ENCODE data around the gene CPN1.
"Not testable (repeated sequence)": the region's sequence is repeated elsewhere in the genome, so short reads cannot be mapped to it uniquely, and the experiment has no call there.

Gene CPN1

DNA sequence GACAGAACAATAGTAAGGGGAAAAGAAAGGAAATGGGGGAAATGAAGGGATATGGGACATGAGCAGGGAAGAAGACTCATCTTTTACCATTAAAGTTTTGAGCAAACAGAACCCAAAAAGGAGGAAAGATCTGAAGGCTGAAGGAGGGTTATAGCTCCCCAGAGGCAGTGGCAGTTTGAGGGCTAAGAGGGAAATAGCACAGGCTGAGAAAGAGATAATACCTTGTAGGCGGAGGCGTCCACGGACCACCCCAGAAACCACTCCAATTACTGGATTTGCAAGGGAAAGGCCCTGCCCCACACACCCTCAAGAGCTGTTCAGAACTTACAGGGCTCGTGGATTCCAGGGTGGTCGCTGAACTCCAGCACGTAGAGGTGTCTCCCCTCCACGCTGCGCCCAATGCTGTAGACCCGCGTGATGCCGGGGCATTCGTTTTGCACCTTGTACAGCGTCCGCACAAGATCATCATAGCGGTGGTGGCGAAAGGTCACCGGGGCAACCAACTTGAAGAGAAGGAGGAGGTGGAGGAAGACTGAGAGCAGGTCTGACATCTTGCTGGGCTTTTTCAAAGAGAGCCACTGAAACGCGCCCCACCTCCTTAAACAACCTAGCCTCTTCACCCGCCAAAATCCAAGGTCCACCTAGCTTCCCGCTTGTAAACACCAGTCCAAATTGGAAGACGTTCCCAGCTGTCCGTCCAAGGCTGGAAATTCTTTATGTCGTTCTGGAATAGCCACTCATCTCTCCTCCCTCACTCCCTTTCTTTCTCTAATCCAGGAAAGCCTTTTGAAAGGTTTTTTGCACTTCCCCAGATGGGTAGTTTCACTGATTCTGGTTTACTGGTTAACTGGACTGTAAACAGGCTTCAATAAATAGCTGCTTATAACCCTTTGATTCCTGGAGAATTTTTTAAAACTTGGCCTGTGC lies at the start of gene CPN1:
Gene CPN1 (minus strand): TSS at position 795 of the 927 bp plus-strand sequence. CDS start 244 bp downstream, at position 551.
- no peak for DNase-seq (ENCODE audit: low spot score)

DNA sequence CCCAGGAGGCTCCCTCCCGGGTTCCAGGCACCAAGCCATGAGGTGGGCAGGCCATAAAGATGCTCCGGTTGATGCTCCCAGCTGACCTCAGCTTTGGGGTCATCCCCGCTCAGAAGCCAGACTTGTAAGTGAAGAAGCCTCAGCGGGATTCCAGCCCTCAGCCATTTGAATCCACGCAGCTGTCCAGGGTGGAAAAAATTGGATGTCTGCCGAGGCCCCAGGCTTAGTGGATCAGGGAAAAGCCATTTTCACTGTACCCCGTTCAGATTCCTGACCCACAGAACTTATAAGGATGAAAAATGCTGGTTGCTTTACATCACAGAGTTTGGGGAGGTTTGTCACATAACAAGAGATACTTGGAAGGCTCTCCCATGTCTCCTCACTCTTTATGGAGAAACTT lies 49.2 kb upstream of the CPN1 start:
- DNase-seq (ENCODE audit: low spot score): no peak

DNA sequence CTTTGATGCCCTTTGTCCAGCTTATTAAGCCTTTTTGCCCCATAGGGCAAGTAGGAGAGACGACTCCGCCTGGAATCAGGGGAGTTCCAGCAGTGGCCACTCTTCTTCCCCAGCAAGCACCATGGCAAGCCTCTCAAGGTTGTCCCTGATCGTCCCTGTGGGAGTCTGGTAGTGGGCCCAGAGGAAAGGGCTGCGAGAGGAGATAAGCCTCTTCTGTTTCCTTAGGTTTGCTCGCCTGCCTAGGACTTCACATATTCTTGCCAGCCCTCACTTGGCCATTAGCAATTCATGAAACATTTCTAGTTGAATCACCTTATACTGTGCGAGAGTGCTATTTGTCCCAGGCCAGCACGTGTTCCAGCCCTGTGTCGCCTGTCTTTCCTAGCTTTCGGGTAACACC lies 47.8 kb upstream of the CPN1 start:
- no peak for DNase-seq (ENCODE audit: low spot score)

DNA sequence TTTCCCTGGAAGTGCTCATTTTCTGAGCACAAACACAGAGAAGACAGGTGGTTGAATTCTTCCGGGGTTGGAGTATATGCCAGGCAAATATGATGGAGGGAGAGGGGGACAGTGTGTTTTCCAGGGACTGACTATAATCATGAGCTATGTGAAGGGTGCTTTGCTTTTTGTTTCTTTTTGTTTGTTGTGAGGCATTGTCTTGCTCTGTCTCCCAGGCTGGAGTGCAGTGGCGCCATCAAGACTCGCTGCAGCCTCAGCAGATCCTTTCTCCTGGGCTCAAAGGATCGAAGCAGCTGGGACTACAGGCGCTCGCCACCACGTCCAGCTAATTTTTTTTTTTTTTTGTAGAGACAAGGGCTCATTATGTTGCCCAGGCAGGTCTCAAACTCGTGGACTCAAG lies 47.3 kb upstream of the CPN1 start:
- DNase-seq (ENCODE audit: low spot score): no peak

DNA sequence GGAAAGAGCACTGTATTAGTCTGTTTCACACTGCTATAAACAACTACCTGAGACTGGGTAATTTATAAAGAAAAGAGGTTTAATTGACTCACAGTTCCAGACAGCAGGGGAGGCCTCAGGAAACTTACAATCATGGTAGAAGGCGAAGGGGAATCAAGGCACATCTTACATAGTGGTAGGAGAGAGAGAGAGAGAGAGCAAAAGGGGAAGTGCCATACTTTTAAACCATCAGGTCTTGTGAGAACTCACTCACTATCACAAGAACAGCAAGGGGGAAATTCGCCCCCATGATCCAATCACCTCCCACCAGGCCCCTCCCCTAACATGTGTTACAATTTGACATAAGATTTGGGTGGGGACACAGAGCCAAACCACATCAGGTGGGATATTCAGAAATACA lies 43.7 kb upstream of the CPN1 start:
- DNase-seq (ENCODE audit: low spot score): not testable (repeated sequence)

DNA sequence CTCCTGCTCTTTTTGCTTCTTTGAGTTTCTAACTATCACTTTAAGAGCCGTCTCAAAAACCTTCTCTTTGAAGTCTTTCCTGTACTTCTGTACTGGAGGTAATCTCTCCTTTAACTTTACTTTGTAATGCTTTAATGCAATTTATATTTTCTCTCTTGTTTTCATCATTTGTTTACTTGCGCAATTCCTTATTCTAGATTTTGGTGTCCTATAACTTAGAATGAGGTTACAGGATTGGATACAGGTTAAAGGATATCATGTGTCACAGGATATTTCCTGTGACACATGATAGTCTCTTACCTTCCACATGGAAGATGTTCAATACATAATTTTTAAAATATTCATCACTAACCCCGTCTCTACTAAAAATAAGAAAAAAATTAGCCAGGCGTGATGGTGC lies 42.4 kb upstream of the CPN1 start:
- no peak for DNase-seq (ENCODE audit: low spot score)

DNA sequence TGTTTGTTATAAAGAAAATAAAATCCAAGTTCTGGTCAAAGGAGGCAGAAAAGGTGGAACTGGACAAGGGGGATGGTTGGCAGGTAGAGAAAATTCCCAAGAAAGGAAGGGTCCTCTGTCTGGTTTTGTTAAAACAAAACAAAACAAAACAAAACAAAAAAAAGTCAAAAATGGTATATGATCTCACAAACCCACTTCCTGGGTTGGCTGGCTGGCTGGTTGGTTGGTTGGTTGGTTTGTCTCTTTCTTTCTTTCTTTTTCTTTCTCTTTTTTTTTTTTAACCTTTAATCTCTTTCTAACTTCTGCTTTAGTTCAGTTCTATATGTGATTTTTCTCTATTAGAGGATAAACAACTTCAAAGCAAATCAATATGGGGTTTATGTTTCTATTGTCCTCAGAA lies 41.1 kb upstream of the CPN1 start:
- DNase-seq (ENCODE audit: low spot score): no peak

DNA sequence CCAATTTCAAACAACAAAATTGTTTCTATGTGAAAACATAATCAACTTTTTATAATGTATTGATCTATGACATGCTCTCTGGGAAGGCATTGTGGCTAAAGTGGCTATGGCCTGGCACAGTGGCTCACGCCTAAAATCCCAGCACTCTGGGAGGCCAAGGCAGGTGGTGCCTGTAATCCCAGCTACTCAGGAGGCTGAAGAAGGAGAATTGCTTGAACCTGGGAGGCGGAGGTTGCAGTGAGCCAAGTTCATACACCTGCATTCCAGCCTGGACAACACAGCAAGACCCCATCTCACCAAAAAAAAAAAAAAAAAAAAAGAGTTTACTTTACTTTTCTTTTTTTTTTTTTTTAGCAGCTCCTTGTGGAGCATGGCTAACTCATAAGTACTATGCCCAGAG lies 38.9 kb upstream of the CPN1 start:
- DNase-seq (ENCODE audit: low spot score): no peak

DNA sequence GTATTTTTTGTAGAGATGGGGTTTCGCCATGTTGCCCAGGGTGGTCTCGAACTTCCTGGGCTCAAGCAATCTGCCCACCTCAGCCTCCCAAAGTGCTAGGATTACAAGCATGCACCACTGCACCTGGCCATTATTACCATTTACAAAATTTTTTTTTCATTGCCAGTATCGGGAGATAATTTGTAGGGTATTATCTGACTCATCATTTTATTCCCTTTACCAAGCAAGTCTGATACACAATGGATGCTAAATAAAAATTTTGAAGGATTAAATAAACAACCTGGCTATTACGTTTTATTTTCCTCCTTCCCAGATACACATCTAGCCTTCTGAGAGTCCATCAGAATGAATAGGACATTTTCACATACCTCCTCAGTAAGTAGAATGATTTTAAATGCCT lies 38.1 kb upstream of the CPN1 start:
- DNase-seq (ENCODE audit: low spot score): no peak

DNA sequence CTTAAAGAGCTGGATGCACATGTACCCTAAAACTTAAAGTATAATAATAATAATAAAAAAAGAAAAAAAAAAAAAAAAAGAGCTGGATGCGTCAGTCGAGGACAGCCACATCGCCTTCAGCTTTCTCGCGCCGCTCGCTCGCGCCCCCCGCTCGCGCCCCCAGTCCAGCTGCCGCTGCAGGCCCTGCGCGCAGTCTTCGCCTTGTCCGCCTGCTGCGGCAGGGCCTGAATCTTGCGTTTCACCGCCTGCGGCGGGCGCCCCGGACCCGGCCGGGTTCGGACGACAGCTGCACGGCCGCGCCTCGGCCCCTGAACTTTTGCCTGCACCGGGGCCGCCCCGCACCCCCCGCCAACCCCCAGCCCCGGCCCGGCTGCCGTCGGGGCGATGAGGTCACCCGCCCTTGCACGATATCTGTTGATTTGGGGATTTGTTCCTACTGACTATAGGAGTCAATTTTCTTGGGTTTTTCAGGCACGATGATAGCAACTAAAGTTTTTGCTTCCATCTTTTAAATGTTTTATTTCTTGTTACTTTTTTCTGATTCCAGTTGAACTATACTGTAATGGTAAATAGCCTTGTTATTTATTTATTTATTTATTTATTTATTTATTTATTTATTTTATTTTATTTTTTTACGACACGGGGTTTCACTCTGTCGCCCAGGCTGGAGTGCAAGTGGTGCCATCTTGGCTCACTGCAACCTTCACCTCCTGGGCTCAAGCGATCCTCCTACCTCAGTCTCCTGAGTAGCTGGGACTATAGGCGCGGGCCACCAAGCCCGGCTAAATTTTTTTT lies 33.5 kb upstream of the CPN1 start:
- DNase-seq (ENCODE audit: low spot score): no peak

DNA sequence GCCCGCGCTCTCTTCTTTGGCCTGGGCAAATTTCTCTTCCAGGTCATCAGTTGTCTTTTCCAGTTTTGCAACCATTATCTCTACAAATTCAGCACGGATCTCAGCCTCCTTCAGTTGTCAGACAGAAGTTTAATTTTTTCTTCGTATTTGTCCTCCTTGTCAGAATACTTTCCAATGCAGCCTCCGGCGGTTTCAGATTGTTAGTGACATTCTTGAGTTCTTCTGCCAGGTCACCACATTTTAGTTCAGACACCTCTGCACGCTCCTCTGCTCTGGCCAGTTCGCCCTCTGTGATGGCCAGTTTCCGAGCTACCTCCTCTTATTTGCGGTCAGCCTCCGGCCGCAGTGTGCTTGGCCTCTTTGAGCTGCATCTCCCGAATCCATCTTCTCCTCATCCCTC lies 32.8 kb upstream of the CPN1 start:
- no peak for DNase-seq (ENCODE audit: low spot score)

DNA sequence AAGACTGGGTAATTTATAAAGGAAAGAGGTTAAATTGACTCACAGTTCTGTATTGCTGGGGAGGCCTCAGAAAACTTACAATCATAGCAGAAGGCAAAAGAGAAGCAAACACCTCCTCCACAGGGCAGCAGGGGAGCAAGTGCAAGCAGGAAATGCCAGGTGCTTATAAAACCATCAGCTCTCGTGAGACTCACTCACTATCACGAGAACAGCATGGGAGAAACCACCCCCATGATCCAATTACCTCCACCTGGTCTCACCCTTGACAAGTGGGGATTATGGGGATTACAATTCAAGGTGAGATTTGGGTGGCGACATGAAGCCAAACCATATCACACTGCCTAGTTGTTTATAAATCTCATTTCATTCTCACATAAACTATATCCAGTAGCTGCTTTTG lies 28.0 kb upstream of the CPN1 start:
- DNase-seq (ENCODE audit: low spot score): no peak

DNA sequence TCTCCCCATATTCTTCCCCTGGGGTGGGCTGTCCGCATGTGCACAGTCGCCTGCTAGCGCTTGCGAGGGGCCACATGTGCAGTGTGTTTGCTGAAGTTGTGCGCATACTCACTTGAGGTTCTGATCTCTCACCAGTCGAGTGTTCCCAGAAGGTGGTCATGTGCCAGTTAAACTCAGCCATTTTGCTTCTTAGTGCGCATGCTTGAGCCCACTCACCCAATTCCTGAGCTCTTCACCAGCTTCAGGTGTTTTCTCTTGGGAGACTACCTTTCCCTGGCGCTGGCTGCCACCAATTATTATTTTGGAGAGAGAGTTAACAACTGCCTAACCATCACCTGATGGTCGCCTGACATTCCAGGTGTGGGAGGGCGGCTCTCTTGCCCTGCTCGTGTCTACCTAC lies 25.2 kb upstream of the CPN1 start:
- no peak for DNase-seq (ENCODE audit: low spot score)

DNA sequence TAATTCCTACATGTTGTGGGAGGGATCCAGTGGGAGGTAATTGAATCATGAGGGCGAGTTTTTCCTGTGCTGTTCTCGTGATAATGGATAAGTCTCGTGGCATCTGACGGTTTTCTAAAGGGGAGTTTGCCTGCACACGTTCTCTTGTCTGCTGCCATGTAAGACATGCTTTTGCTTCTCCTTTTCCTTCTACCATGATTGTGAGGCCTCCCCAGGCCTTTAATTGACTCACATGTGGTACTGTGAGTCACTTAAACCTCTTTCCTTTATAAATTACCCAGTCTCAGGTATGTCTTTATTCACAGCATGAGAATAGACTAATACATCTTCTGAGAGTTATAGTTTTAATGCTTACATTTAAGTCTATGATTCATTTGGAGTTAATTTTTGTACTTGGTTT lies 22.6 kb upstream of the CPN1 start:
- DNase-seq (ENCODE audit: low spot score): no peak

DNA sequence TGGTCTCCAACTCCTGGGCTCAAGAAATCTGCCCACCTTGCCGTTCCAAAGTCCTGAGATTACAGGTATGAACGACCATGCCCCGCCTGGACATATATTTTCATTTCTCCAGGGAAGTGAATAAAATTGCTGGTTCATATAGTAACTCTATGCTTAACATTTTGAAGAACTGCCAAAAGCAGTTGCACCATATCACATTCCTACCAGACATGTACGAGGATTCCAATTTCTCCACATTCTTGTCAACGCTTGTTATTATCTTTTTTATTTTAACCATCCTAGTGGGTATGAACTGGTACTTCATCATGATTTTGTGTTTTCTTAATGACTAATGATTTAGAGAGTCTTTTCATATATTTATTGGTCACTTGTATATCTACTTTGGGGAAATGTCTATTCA lies 21.9 kb upstream of the CPN1 start:
- no peak for DNase-seq (ENCODE audit: low spot score)

DNA sequence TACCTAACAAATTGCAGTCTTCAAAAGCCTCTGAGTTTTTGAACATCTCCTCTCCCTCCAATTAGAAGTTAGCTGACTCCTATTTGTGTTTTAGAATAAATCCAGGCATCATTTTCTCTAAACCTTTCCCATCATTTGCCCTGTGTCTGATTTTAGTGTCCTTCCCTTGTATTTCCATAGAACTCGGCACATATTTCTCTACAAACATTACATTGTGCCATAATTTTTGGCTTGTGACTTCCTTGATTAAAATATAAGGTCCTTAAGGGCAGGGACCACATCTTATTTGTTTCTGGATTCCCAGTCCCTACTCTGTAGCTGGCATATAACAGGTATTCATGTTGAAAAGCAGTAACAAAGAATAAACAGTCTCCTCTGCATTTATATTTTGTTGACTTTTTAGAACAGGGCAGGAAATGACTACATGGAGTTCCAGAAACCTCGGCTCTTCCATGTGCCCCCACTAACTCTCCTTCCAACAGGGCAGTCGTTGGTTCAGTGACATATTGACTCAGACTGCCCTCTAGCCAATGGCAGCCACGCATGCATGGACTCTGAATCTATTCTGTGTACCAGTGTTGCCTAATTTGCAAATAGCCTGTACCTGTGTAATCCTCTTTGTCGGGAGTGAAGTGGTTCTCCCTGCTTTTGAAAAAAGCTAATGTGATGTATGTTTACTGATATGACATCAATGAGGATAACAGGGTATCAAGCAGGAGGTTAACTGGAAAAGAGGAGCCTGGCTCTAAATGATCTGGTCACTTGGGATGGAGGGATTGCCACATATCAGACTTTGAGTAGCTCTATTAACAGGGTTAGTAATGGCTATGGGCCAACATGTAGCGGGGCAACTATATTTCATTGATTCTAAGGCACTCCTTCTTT lies 19.8 kb upstream of the CPN1 start:
- no peak for DNase-seq (ENCODE audit: low spot score)

DNA sequence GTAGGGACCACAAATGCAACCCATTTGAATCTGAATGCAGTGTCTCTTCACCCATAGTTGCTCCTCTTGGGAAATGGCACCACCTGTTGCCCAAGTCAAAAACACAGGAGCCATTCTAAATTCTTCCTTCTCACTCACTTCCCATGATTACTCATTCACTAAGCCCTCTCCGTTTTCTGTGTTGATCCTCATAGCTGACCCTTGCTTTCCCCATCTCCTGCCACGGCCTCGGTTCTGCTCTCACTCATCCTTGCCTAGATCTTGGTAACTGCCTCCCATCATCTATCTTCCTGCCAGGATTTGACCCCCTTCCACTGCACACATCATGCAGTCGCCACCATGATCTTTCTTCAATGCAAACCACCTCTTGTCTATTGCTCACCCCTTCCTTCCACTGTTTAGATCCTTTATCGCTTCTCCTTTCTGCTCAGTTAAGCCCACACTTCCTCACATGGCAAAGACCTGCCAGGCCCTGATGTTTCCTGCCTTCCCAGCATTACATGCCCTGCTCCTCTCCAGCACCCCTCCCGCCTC lies 19.0 kb upstream of the CPN1 start:
- no peak for DNase-seq (ENCODE audit: low spot score)

DNA sequence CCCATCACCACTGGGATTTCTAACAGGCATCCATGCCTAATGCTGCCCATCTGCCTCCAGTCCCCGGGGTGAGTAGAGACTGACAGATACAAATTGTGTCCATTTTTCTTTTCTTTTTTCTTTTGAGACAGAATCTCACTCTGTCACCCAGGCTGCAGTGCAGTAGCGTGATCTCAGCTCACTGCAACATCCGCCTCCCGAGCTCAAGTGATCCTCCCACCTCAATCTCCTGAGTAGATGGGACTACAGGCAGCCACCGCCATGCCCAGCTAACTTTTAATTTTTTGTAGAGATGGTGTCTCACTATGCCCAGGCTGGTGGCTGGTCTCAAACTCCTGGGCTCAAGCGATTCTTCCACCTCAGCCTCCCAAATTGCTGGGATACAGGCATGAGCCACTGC lies 7.6 kb upstream of the CPN1 start:
- no peak for DNase-seq (ENCODE audit: low spot score)

DNA sequence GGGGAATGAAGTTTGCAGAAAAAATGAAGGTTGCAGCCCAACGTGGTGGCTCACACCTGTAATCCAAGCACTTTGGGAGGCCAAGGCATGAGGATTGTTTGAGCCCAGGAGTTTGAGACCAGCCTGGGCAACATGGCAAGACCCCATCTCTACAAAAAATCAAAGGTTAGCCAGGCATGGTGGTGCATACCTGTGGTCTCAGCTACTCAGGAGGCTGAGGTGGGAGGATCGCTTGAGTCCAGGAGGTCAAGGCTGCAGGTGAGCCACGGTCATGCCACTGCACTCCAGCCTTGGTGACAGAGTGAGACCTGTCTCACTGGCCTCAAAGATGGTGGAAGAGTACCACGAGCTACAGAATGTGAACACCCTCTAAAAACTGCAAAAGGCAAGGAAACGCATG lies 5.0 kb upstream of the CPN1 start:
- not testable (repeated sequence) for DNase-seq (ENCODE audit: low spot score)

DNA sequence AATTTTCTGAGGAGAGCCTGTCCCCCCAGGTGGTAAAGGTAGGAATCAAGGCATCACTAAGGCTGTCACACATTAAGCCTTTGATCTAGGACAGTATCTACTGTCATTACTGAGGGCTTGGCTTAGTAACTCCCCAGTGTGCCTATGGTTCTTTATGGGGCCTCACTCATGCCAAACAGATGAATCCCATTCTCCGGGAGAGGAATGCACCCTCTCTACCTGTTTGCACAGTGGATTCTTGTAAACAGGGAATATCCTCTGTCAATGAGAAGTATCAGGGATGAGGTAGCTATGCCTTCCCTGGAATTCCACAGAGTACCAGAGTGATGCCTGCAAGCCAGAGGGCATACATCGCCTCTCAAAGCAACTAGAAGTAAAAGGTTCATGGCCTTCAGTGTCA lies 3.9 kb upstream of the CPN1 start:
- no peak for DNase-seq (ENCODE audit: low spot score)

DNA sequence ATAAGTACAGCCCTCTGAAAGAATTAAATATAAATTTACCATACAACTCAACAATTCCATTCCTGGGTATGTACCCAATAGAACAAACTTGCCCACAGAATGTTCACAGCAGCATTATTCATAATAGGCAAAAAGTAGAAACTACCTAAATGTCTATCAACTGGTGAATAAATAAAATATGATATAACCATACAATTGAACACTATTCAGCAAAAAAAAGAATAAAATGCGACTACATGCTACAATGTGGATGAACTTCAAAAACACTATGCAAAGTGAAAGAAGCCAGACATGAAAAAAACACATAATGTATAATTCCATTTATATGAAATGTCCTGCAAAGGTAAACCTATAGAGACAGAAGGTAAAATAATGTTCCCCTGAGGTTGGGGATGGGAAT lies 2.0 kb upstream of the CPN1 start:
- no peak for DNase-seq (ENCODE audit: low spot score)

DNA sequence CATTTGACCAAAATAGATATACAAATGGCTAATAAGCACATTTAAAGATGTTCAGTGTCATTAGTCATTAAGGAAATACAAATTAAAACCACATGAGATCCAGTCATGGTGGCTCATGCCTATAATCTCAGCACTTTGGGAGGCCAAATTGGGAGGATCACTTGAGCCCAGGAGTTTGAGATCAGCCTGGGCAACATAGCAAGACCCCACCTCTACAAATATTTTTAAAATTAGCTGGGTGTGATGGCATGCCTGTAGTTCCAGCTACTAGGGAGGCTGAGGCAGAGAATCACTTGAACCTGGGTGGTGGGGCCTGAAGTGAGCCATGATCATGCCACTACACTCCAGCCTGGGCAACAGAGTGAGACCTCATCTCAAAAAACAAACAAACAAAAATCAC lies 607 bp upstream of the CPN1 start:
- DNase-seq (ENCODE audit: low spot score): not testable (repeated sequence)
